Ishikawa (cell line): ENCODE measurements around the gene DCAF6.

Experiments used
- CEBPB ChIP-seq: IDR thresholded peaks from 2 replicates; pipeline ENCODE4 v1.6.1; 2012
- CREB1 ChIP-seq: IDR thresholded peaks from 2 replicates; pipeline ENCODE4 v1.6.1; 2012; ENCODE audit warnings: low read depth
- EGR1 ChIP-seq: IDR thresholded peaks from 2 replicates; pipeline ENCODE4 v1.6.1; 2012
- EP300 ChIP-seq: IDR thresholded peaks from 2 replicates; pipeline ENCODE4 v1.6.1; 2012; ENCODE audit warnings: borderline replicate concordance
- FOXM1 ChIP-seq: IDR thresholded peaks from 2 replicates; pipeline ENCODE4 v1.6.1; 2012; ENCODE audit warnings: low read depth, borderline replicate concordance
- MAX ChIP-seq: IDR thresholded peaks from 2 replicates; pipeline ENCODE4 v1.6.1; 2012
- NFIC ChIP-seq: IDR thresholded peaks from 2 replicates; pipeline ENCODE4 v1.6.1; 2012
- RAD21 ChIP-seq: IDR thresholded peaks from 2 replicates; pipeline ENCODE4 v1.6.1; 2012; ENCODE audit warnings: low read depth
- REST ChIP-seq: IDR thresholded peaks from 2 replicates; pipeline ENCODE4 v1.6.1; 2012; ENCODE audit warnings: low read depth, mild to moderate bottlenecking
- TAF1 ChIP-seq: IDR thresholded peaks from 2 replicates; pipeline ENCODE4 v1.6.1; 2012; ENCODE audit warnings: low read depth, mild to moderate bottlenecking
- TCF12 ChIP-seq: IDR thresholded peaks from 2 replicates; pipeline ENCODE4 v1.6.1; 2012; ENCODE audit warnings: low read depth
- TEAD4 ChIP-seq: IDR thresholded peaks from 2 replicates; pipeline ENCODE4 v1.6.1; 2012
- USF1 ChIP-seq: IDR thresholded peaks from 2 replicates; pipeline ENCODE4 v1.6.1; 2012
- YY1 ChIP-seq: IDR thresholded peaks from 2 replicates; pipeline ENCODE4 v1.6.1; 2012; ENCODE audit warnings: low read depth
- ZBTB7A ChIP-seq: IDR thresholded peaks from 2 replicates; pipeline ENCODE4 v1.6.1; 2012; ENCODE audit warnings: low read depth

DCAF6 gene

GRCh38 chr1:167974698-167975097 lies 38.2 kb downstream of the DCAF6 start:
- TF ChIP-seq EGR1 (no peak), CREB1 (no peak), TCF12 (no peak), FOXM1 (no peak), MAX (no peak), TAF1 (no peak), RAD21 (no peak), YY1 (no peak), EP300 (no peak), NFIC (no peak), TEAD4 (no peak), ZBTB7A (no peak), USF1 (no peak), CEBPB (no peak), REST (no peak)

- TF ChIP-seq CREB1 (no peak), TAF1 (no peak), NFIC (no peak), USF1 (no peak), FOXM1 (no peak), TCF12 (no peak), ZBTB7A (no peak), RAD21 (no peak), EP300 (no peak), CEBPB (no peak)
Measured at GRCh38 chr1:167977245-167977644, 40.8 kb downstream of the DCAF6 start.

- TF ChIP-seq REST: no peak
- TF ChIP-seq EGR1: no peak
- no peak for TF ChIP-seq CREB1
- no peak for TF ChIP-seq USF1
- no peak for TF ChIP-seq RAD21
- no peak for TF ChIP-seq TCF12
- no peak for TF ChIP-seq FOXM1
- no peak for TF ChIP-seq TAF1
- TF ChIP-seq NFIC: no peak
- TF ChIP-seq CEBPB: no peak
Measured at GRCh38 chr1:167981933-167982332, 45.5 kb downstream of the DCAF6 start.

- no peak for TF ChIP-seq MAX
Measured at GRCh38 chr1:167983797-167984420, 47.4 kb downstream of the DCAF6 start.

- TF ChIP-seq EP300: no peak
- TF ChIP-seq CREB1: no peak
- TF ChIP-seq FOXM1: no peak
- TF ChIP-seq TAF1: no peak
- no peak for TF ChIP-seq MAX
- no peak for TF ChIP-seq RAD21
- no peak for TF ChIP-seq NFIC
- no peak for TF ChIP-seq TEAD4
Measured at GRCh38 chr1:167984886-167985489, 48.5 kb downstream of the DCAF6 start.

- TF ChIP-seq FOXM1: no peak
Measured at GRCh38 chr1:167987174-167987573, 50.7 kb downstream of the DCAF6 start.
